AG04450 (cell line): Measurements from ENCODE around the gene LZIC. TPM values are rescaled to one million over a fixed set of nuclear protein-coding genes. Genes with fewer than 3 reads are reported as not detected.

Source experiments
- CTCF ChIA-PET: fragments of 300-600, 350-600 bp; formaldehyde crosslinking; extraction: SDS; loops from one replicate; lab custom pipeline; 2022; ENCODE audit warnings: antibody characterized with exemption, inconsistent platforms; lab: Charles Lee
- POLR2A ChIA-PET: fragments of 350-600 bp; formaldehyde crosslinking; extraction: SDS; loops from one replicate; lab custom pipeline; 2021; ENCODE audit warnings: antibody characterized with exemption, inconsistent platforms; lab: Yijun Ruan, JAX
- DNase-seq: peaks from one replicate; pipeline ENCODE4 v3.0.0-alpha.2; 2011; ENCODE audit warnings: low read depth, low spot score
- H3K27ac ChIP-seq: one replicate; pipeline ENCODE4 v1.5.1; 2012; ENCODE audit warnings: low read depth, low read length, control low read depth
- H3K27me3 ChIP-seq: one replicate; pipeline ENCODE4 v1.6.0; 2012; ENCODE audit warnings: low read length; ENCODE audit not compliant: control insufficient read depth, insufficient read depth
- H3K4me3 ChIP-seq: 2 replicates; pipeline ENCODE4 v1.5.1; 2011; ENCODE audit warnings: mild to moderate bottlenecking, low read depth, low read length, control low read depth
- H3K9me3 ChIP-seq: 2 replicates; pipeline ENCODE4 v1.5.1; 2012; ENCODE audit warnings: low read length; ENCODE audit not compliant: control insufficient read depth, insufficient read depth
- CTCF ChIP-seq: IDR thresholded peaks from 2 replicates; pipeline ENCODE4 v1.5.1; 2011; ENCODE audit warnings: low read depth, low read length, control low read depth, inconsistent platforms
- polyA plus RNA-seq: library from polyadenylated mRNA; depleted of rRNA; stranded (reverse); fragments of >200 nt; gene quantifications from 2 replicates; pipeline ENCODE4 v1.2.3, GENCODE V29; 2011

LZIC gene
- polyA plus RNA-seq, 1 experiment = 29.7 TPM

- no peak overlapping the region for H3K27ac ChIP-seq
Observed at GRCh38 chr1:9904596-9904995, 38.6 kb downstream of the LZIC start.

GRCh38 chr1:9903801-9904527, 39.2 kb downstream of the LZIC start:
- ChIA-PET POLR2A (no interaction called here), CTCF (no interaction called here)
- Histone ChIP-seq H3K4me3 (no peak overlapping the region), H3K27me3 (no peaks in the 10 kb centered on the region), H3K9me3 (no peaks in the 10 kb centered on the region), H3K27ac (no peak overlapping the region)
- no peak for TF ChIP-seq CTCF
- DNase-seq = no peak

More at GRCh38 chr1:9904596-9904995, 38.6 kb downstream of the LZIC start:
- Histone ChIP-seq H3K4me3 (no peak overlapping the region), H3K27me3 (no peaks in the 10 kb centered on the region), H3K9me3 (no peaks in the 10 kb centered on the region)
- DNase-seq = no peak
- TF ChIP-seq CTCF = no peak
- ChIA-PET POLR2A (interaction anchor here (1.2 kb wide), 1 partner anchor 14 kb away, joined by 3 read pairs; no protein-coding TSS in a partner anchor), CTCF (no interaction called here)

DNA sequence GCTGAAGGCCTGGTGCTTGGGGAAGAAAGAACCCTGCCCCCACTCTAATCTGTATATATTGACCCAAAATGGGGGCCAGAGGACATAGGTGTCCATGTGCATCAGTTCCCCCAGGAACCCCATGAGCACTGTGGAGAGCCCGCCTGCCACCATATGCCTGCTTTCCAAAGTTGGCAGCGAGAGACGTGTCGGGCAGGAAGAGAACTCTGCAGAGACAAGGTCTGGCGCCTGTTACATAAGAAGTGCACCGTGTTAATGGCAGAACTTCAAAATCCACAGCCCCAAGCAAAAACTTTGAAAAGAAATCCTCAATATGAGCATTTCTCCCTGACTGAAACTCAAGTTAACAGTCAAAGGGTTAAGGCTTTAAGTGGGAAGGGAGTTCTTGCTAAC, 41.1 kb downstream of the LZIC start:
- no peak for TF ChIP-seq CTCF
- CTCF ChIA-PET = no interaction called here
- POLR2A ChIA-PET = no interaction called here
- Histone ChIP-seq H3K9me3 (no peaks in the 10 kb centered on the region), H3K27me3 (no peaks in the 10 kb centered on the region), H3K27ac (no peak overlapping the region), H3K4me3 (no peak overlapping the region)
- DNase-seq = no peak

- H3K4me3 ChIP-seq = no peak overlapping the region
- no peak overlapping the region for H3K27ac ChIP-seq
- H3K27me3 ChIP-seq = no peaks in the 10 kb centered on the region
- H3K9me3 ChIP-seq = no peaks in the 10 kb centered on the region
- ChIA-PET POLR2A (no interaction called here), CTCF (no interaction called here)
- DNase-seq = no peak
- TF ChIP-seq CTCF = no peak
Observed at GRCh38 chr1:9901148-9902059, 41.8 kb downstream of the LZIC start.
